Activated B cell treated with CpG ODN at 0.5 μM for 24 hours (primary cell): ENCODE results near the gene SFSWAP. TPM values are rescaled to one million over a fixed set of nuclear protein-coding genes. Genes with fewer than 3 reads are reported as not detected.

Source experiments
- ATAC-seq: fragments of 200-7000 bp; cut with Tn5 transposase; one replicate; pipeline ENCODE4 v1.10.0; 2021; ENCODE audit warnings: low read depth, mild to moderate bottlenecking, moderate library complexity
- CTCF ChIA-PET: fragments of 350-600 bp; sonication (Branson Sonifier 250); formaldehyde crosslinking; loops from one replicate; lab custom pipeline; 2021; ENCODE audit warnings: antibody characterized with exemption; lab: Charles Lee
- POLR2A ChIA-PET: fragments of 350-600 bp; sonication (Branson Sonifier 250); formaldehyde crosslinking; loops from one replicate; lab custom pipeline; 2021; ENCODE audit warnings: antibody characterized with exemption; lab: Charles Lee
- DNase-seq: peaks from one replicate; pipeline ENCODE4 v3.0.0; 2022
- H3K27ac Mint-ChIP-seq: one replicate; pipeline ENCODE4 v1.8.0; 2020; ENCODE audit warnings: mixed read lengths
- H3K27me3 Mint-ChIP-seq: one replicate; pipeline ENCODE4 v1.8.0; 2021; ENCODE audit warnings: mixed read lengths
- H3K36me3 Mint-ChIP-seq: one replicate; pipeline ENCODE4 v1.8.0; 2021; ENCODE audit warnings: low read depth, mixed read lengths
- H3K4me1 Mint-ChIP-seq: one replicate; pipeline ENCODE4 v1.8.0; 2021; ENCODE audit warnings: mixed read lengths
- H3K4me3 Mint-ChIP-seq: one replicate; pipeline ENCODE4 v1.8.0; 2020; ENCODE audit warnings: mild to moderate bottlenecking, mixed read lengths
- H3K9me3 Mint-ChIP-seq: one replicate; pipeline ENCODE4 v1.8.0; 2020; ENCODE audit warnings: mixed read lengths
- intact Hi-C: fragments of 100-400 bp; cut with micrococcal nuclease; formaldehyde crosslinking; loops from one replicate; pipeline ENCODE4 v1.15.1; 2024
- total RNA-seq: library from RNA; stranded (reverse); gene quantifications from 2 replicates; pipeline ENCODE4 v1.2.3, GENCODE V29; 2022
- TF ChIP-seq, protein P1 (sequence below): fragments of 200-600 bp; IDR thresholded peaks from one replicate; pipeline ENCODE4 v1.8.0; 2022; ENCODE audit warnings: antibody characterized with exemption, mild to moderate bottlenecking

SFSWAP gene
- total RNA-seq, 1 donor from 2014 or later = 88.0 TPM

- peaks cover 51% of the 10 kb centered on the region for H3K4me1 Mint-ChIP-seq
- DNase-seq (no peak), ATAC-seq (no peak)
- no peak overlapping the region for H3K4me3 Mint-ChIP-seq
- ChIA-PET CTCF (interaction anchor here (0.6 to 1.7 kb wide), 2 partner anchors 33 to 69 kb away, joined by 3 to 4 read pairs; no protein-coding TSS in a partner anchor), POLR2A (no interaction called here)
- TF ChIP-seq, protein P1, sequence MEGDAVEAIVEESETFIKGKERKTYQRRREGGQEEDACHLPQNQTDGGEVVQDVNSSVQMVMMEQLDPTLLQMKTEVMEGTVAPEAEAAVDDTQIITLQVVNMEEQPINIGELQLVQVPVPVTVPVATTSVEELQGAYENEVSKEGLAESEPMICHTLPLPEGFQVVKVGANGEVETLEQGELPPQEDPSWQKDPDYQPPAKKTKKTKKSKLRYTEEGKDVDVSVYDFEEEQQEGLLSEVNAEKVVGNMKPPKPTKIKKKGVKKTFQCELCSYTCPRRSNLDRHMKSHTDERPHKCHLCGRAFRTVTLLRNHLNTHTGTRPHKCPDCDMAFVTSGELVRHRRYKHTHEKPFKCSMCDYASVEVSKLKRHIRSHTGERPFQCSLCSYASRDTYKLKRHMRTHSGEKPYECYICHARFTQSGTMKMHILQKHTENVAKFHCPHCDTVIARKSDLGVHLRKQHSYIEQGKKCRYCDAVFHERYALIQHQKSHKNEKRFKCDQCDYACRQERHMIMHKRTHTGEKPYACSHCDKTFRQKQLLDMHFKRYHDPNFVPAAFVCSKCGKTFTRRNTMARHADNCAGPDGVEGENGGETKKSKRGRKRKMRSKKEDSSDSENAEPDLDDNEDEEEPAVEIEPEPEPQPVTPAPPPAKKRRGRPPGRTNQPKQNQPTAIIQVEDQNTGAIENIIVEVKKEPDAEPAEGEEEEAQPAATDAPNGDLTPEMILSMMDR = no peak
- H3K27ac Mint-ChIP-seq = no peak overlapping the region
- intact Hi-C loops = loop anchor here (10.0 kb wide), 1 partner anchor 690 kb away; no protein-coding TSS in a partner anchor
- H3K9me3 Mint-ChIP-seq = no peaks in the 10 kb centered on the region
- no peaks in the 10 kb centered on the region for H3K36me3 Mint-ChIP-seq
- peaks cover 4% of the 10 kb centered on the region for H3K27me3 Mint-ChIP-seq
These were observed 113.6 kb downstream of the SFSWAP start for GRCh38 chr12:131824450-131824849.

DNA sequence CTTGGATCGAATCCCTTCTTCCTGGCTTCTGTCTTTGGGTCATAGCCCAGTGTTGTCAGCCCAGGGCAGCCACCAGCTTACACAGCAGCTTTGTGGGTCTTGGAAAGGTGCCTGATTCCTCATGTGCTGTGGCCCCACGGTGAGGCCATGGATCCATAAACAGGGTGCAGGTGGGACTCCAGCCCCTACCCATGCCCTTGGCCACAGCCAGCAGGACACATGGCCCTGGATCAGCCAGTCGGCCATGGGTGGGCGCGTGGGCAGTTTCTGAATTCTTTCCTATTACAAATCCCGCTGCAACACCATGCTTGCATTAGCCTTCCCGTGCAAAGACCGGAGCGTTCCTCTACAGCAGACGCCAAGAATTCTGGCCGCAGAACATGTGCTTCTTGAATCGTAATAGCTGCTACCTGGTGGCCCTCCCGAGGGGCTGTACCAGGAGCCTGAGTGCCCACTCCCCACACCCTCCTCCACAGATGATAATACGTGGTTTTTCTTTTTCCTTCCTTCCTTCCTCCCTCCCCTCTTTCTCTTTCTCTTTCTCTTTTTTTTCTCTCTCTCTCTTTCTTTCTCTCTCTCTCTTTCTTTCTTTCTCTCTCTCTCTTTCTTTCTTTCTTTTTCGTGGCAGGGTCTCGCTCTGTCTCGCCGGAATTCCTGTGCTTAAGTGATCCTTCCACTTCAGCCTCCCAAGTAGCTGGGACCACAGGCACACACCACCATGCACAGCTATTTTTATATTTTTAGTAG, 114.4 kb downstream of the SFSWAP start:
- Mint-ChIP-seq H3K36me3 (no peaks in the 10 kb centered on the region), H3K27me3 (peaks cover 4% of the 10 kb centered on the region), H3K9me3 (no peaks in the 10 kb centered on the region), H3K4me3 (no peak overlapping the region), H3K27ac (peak overlapping the region; percentile 24), H3K4me1 (peaks cover 47% of the 10 kb centered on the region)
- ATAC-seq (no peak), DNase-seq (no peak)
- CTCF ChIA-PET = interaction anchor here (0.8 to 1.8 kb wide), 4 partner anchors 57 to 909 kb away, joined by 3 to 5 read pairs (median 4); no protein-coding TSS in a partner anchor
- TF ChIP-seq, protein P1 = no peak
- intact Hi-C loops = loop anchor here (5.0 to 10.0 kb wide), 2 partner anchors 313 to 691 kb away; no protein-coding TSS in a partner anchor
- POLR2A ChIA-PET = interaction anchor here (0.7 kb wide), 1 partner anchor 39 kb away, joined by 21 read pairs; no protein-coding TSS in a partner anchor

GRCh38 chr12:131826097-131826928, 115.4 kb downstream of the SFSWAP start:
- CTCF ChIA-PET = interaction anchor here (0.8 to 1.8 kb wide), 4 partner anchors 58 to 910 kb away, joined by 3 to 5 read pairs (median 4); no protein-coding TSS in a partner anchor
- POLR2A ChIA-PET = interaction anchor here (0.7 kb wide), 2 partner anchors 40 to 53 kb away, joined by 3 to 21 read pairs; no protein-coding TSS in a partner anchor
- TF ChIP-seq, protein P1 = no peak
- ATAC-seq (no peak), DNase-seq (no peak)
- intact Hi-C loops = loop anchor here (5.0 to 10.0 kb wide), 2 partner anchors 314 to 692 kb away; no protein-coding TSS in a partner anchor
- H3K36me3 Mint-ChIP-seq = no peaks in the 10 kb centered on the region
- peaks cover 4% of the 10 kb centered on the region for H3K27me3 Mint-ChIP-seq
- H3K4me1 Mint-ChIP-seq = peaks cover 45% of the 10 kb centered on the region
- H3K27ac Mint-ChIP-seq = peak overlapping the region; percentile 21
- H3K4me3 Mint-ChIP-seq = peak overlapping the region; percentile 53
- no peaks in the 10 kb centered on the region for H3K9me3 Mint-ChIP-seq

- Mint-ChIP-seq H3K4me1 (peaks cover 35% of the 10 kb centered on the region), H3K4me3 (peak within 1 kb of the TSS; percentile 84), H3K27me3 (peaks cover 9% of the 10 kb centered on the region), H3K27ac (no peak within 1 kb of the TSS), H3K9me3 (no peaks in the 10 kb centered on the region), H3K36me3 (no peaks in the 10 kb centered on the region)
- DNase-seq (peak; percentile 69), ATAC-seq (peak; percentile 77)
- TF ChIP-seq, protein P1 = no peak
- CTCF ChIA-PET = interaction anchor here (2.0 to 4.3 kb wide), 2 partner anchors 54 to 73 kb away, joined by 7 to 33 read pairs; no protein-coding TSS in a partner anchor
- POLR2A ChIA-PET = interaction anchor here (0.7 kb wide), 1 partner anchor 19 kb away, joined by 3 read pairs; no protein-coding TSS in a partner anchor
- intact Hi-C loops = loop anchor here (1.0 to 10.0 kb wide), 6 partner anchors 55 to 693 kb away; partner anchors contain the start of genes PUS1 and ULK1
These were observed 117.2 kb downstream of the SFSWAP start, which contains the start of gene MMP17 for GRCh38 chr12:131827961-131828534. MMP17 (plus strand) TSS chr12:131828393; CDS start chr12:131828495, 102 bp downstream.
